Naive thymus-derived CD4-positive, alpha-beta T cell (primary cell): ENCODE data around the gene ICAM5. TPM values are rescaled to one million over a fixed set of nuclear protein-coding genes. Genes with fewer than 3 reads are reported as not detected.

Experiments used
- ATAC-seq: fragments of 150-1000 bp; cut with Tn5 transposase; 2 replicates; pipeline ENCODE4 v1.10.0; 2021; ENCODE audit warnings: mild to moderate bottlenecking, moderate library complexity
- CTCF ChIA-PET: fragments of 350-600 bp; sonication (Branson Sonifier 250); formaldehyde crosslinking; loops from one replicate; lab custom pipeline; 2021; ENCODE audit warnings: antibody characterized with exemption; lab: Charles Lee
- POLR2A ChIA-PET: fragments of 350-600 bp; sonication (Branson Sonifier 250); formaldehyde crosslinking; loops from one replicate; lab custom pipeline; 2021; ENCODE audit warnings: antibody characterized with exemption, inconsistent platforms; lab: Charles Lee
- DNase-seq, 9 donors: peaks; one replicate each; pipeline versions ENCODE4 v3.0.0 to v3.0.0-alpha.2; 2020 to 2022; ENCODE audit warnings: mixed read lengths in 1 of 9
- H3K27ac ChIP-seq: one replicate; pipeline ENCODE4 v1.7.0; 2013; ENCODE audit warnings: mild to moderate bottlenecking, low read depth, low read length, moderate library complexity
- H3K27me3 ChIP-seq, 2 donors: one replicate each; pipeline ENCODE4 v1.7.0; 2013; ENCODE audit warnings: low read length in 2 of 2, mild to moderate bottlenecking in 2 of 2, moderate library complexity in 2 of 2; ENCODE audit not compliant: control insufficient read depth in 2 of 2, insufficient read depth in 2 of 2
- H3K36me3 ChIP-seq, 3 experiments: 1 replicate in 2 of 3; 2 replicates in 1 of 3; pipeline ENCODE4 v1.7.0; 2013; ENCODE audit warnings: low read length in 3 of 3, mild to moderate bottlenecking in 3 of 3, moderate library complexity in 1 of 3; ENCODE audit not compliant: insufficient read depth in 3 of 3, control insufficient read depth in 2 of 3
- H3K4me1 ChIP-seq, 2 donors: one replicate each; pipeline ENCODE4 v1.7.0; 2013; ENCODE audit warnings: low read length in 2 of 2, mild to moderate bottlenecking in 2 of 2, moderate library complexity in 1 of 2; ENCODE audit not compliant: control insufficient read depth in 2 of 2, insufficient read depth in 2 of 2
- H3K4me3 ChIP-seq: 2 replicates; pipeline ENCODE4 v1.7.0; 2013; ENCODE audit warnings: mild to moderate bottlenecking, low read length
- H3K9me3 ChIP-seq, 3 experiments: 1 replicate in 2 of 3; 2 replicates in 1 of 3; pipeline ENCODE4 v1.7.0; 2013; ENCODE audit warnings: low read length in 3 of 3; ENCODE audit not compliant: control insufficient read depth in 2 of 3
- H3K27ac Mint-ChIP-seq, 9 donors: one replicate each; pipeline ENCODE4 v1.8.0; 2020 to 2022; ENCODE audit warnings: mixed read lengths in 9 of 9, mild to moderate bottlenecking in 8 of 9, moderate library complexity in 5 of 9, inconsistent platforms in 2 of 9
- H3K27me3 Mint-ChIP-seq, 5 donors: one replicate each; pipeline ENCODE4 v1.8.0; 2021 to 2022; ENCODE audit warnings: mixed read lengths in 5 of 5, mild to moderate bottlenecking in 1 of 5
- H3K36me3 Mint-ChIP-seq, 5 donors: one replicate each; pipeline ENCODE4 v1.8.0; 2020 to 2022; ENCODE audit warnings: mixed read lengths in 5 of 5, mild to moderate bottlenecking in 3 of 5, inconsistent platforms in 1 of 5
- H3K4me1 Mint-ChIP-seq, 7 donors: one replicate each; pipeline ENCODE4 v1.8.0; 2020 to 2022; ENCODE audit warnings: mixed read lengths in 7 of 7, mild to moderate bottlenecking in 3 of 7, inconsistent platforms in 1 of 7
- H3K4me3 Mint-ChIP-seq, 10 donors: one replicate each; pipeline ENCODE4 v1.8.0; 2020 to 2022; ENCODE audit warnings: mild to moderate bottlenecking in 10 of 10, mixed read lengths in 10 of 10, moderate library complexity in 6 of 10, inconsistent platforms in 2 of 10
- H3K9me3 Mint-ChIP-seq, 11 donors: one replicate each; pipeline ENCODE4 v1.8.0; 2020 to 2022; ENCODE audit warnings: mixed read lengths in 11 of 11, mild to moderate bottlenecking in 4 of 11, inconsistent platforms in 1 of 11, moderate library complexity in 1 of 11
- intact Hi-C, 2 donors: fragments of 100-400 bp; cut with micrococcal nuclease; formaldehyde crosslinking; loops; one replicate each; pipeline ENCODE4 v1.15.1; 2023
- polyA plus RNA-seq, 2 donors: library from polyadenylated mRNA; unstranded; fragments of 300-500 nt; fragmentation: Illumina TruSeq; gene quantifications; one replicate each; pipeline ENCODE4 v1.2.3, GENCODE V29; 2021
- total RNA-seq, 6 experiments: library from RNA in 5 of 6; stranded (reverse) in 5 of 6; gene quantifications; 1 replicate in 5 of 6; 2 replicates in 1 of 6; pipeline ENCODE4 v1.2.3 and lab custom pipeline; 2021 to 2026

ICAM5 gene
- total and polyA plus RNA-seq, 7 experiments from 2014 or later = 0.46 to 2.4 (median 0.48) TPM; not detected in 4

DNA sequence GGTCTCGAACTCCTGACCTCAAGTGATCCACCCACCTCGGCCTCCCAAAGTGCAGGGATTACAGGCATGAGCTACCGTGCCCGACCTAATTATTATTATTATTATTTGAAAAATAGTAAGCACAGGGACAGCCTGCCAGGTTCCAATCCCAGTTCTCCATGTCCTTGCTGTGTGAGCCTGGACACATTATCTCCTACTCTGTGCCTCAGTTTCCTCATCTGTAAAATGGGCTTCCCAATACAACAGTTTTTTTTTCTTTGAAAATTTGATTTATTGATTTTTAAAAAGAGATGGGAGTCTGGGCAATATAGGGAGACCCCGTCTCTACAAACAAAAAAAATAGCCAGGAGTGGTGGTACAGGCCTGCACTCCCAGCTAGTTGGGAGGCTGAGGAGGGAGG is 16.6 kb downstream of the ICAM5 start:
- no peak overlapping the region for H3K4me3 ChIP-seq
- ChIA-PET POLR2A (interaction anchor here (0.6 to 1.1 kb wide), 2 partner anchors 9 kb away, joined by 3 to 4 read pairs; partner anchors contain the start of gene FDX2), CTCF (interaction anchor here (0.9 kb wide), 1 partner anchor 85 kb away, joined by 3 read pairs; no protein-coding TSS in a partner anchor)
- H3K36me3 Mint-ChIP-seq = peaks cover 0 to 11% (median 0%) of the 10 kb centered on the region in 5 donors
- intact Hi-C loops = no loop called here
- ATAC-seq = no peak
- H3K27me3 Mint-ChIP-seq = peaks cover 0 to 3% (median 0%) of the 10 kb centered on the region in 5 donors
- no peaks in the 10 kb centered on the region for H3K9me3 ChIP-seq
- H3K27me3 ChIP-seq = no peaks in the 10 kb centered on the region
- H3K4me3 Mint-ChIP-seq = no peak overlapping the region
- H3K27ac ChIP-seq = no peak overlapping the region
- no peak overlapping the region for H3K27ac Mint-ChIP-seq
- no peak for DNase-seq
- H3K4me1 Mint-ChIP-seq = peaks cover 0 to 4% (median 0%) of the 10 kb centered on the region in 7 donors
- H3K36me3 ChIP-seq = peaks cover 0 to 12% (median 0%) of the 10 kb centered on the region in 3 experiments
- peaks cover 0 to 2% (median 0%) of the 10 kb centered on the region in 11 donors for H3K9me3 Mint-ChIP-seq
- no peaks in the 10 kb centered on the region for H3K4me1 ChIP-seq

DNA sequence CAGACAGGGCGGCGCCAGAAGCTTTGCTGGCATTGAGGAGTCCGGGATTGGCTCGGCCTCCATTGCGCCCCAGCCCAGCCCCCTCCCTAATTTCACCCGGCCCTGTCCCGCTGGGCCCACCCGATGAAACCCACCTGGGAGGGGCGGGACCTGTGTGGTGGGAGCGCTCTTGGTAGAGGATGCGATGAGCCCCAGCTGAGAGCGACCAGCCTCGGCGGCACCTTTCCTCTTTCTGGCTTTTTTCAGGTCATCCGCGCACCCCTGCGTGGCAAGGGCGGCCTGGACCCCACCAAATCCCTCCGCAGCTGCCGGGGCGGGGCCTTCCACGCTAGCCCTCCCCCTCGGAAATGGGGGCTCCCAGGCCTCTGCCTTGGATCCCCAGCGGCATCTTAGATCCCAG is 19.7 kb downstream of the ICAM5 start, which contains the start of gene ZGLP1:
ZGLP1 (minus strand) TSS at position 393 of the 400 bp plus-strand sequence.
- POLR2A ChIA-PET = no interaction called here
- H3K27ac Mint-ChIP-seq = peak within 1 kb of the TSS in 1 of 9 donors; percentile 30
- H3K36me3 Mint-ChIP-seq = peaks cover 0 to 10% (median 3%) of the 10 kb centered on the region in 5 donors
- H3K4me1 Mint-ChIP-seq = peaks cover 0 to 4% (median 3%) of the 10 kb centered on the region in 7 donors
- no peak within 1 kb of the TSS for H3K4me3 Mint-ChIP-seq
- Histone ChIP-seq H3K4me1 (no peaks in the 10 kb centered on the region), H3K9me3 (no peaks in the 10 kb centered on the region), H3K27ac (no peak within 1 kb of the TSS), H3K27me3 (no peaks in the 10 kb centered on the region), H3K36me3 (peaks cover 0 to 12% (median 0%) of the 10 kb centered on the region in 3 experiments), H3K4me3 (no peak within 1 kb of the TSS)
- intact Hi-C loops = no loop called here
- no peak for ATAC-seq
- CTCF ChIA-PET = no interaction called here
- H3K9me3 Mint-ChIP-seq = peaks cover 0 to 3% (median 0%) of the 10 kb centered on the region in 11 donors
- H3K27me3 Mint-ChIP-seq = no peaks in the 10 kb centered on the region
- no peak for DNase-seq

DNA sequence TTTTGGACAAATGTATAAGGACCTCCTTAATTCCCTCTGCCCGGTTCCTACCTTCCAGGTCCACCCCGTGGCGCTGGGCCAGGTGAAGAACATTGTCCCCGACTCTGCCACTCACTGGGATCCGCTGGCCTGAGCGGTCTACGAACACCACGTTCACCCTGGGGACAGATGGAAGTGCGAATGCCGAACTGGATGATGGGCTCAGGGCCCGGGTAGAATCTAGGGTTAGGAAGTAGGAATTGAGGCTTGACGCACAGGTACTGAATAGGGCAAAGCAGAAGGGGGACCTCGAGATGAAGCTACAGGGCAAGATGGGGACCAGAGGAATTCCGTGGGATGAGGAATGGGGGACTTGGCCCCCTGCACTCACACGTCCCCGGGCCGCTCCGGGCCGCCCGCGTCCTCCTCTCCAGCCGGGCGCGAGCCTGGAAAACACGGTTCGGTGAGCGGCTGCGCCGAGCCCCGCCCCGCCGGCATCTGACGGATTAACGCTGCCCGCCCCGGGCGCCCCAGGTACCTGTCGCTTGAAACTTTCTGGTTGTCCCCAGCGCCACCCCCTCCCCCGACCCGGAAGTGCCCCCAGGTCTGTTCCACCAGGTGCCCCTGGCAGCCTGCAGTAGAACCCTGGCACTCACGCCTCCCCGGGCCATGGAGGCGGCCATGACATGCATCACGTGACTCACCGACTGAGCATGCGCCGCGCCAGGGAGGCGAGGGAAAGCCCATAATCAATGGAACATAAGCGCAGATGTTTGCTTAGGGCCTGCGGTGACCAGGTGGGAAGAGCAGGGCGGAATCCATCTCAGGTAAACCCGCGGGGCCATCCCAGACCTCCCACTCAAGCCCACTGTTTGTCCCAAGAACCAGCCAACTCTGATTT is 25.8 kb downstream of the ICAM5 start, which contains the start of gene FDX2:
FDX2 (minus strand) TSS at position 681 of the 880 bp plus-strand sequence; CDS start at position 662, 19 bp downstream.
- Mint-ChIP-seq H3K9me3 (peaks cover 0 to 5% (median 0%) of the 10 kb centered on the region in 11 donors), H3K36me3 (peaks cover 0 to 11% (median 8%) of the 10 kb centered on the region in 5 donors), H3K4me3 (peak within 1 kb of the TSS; percentile 87 to 94 (median 90)), H3K27me3 (no peaks in the 10 kb centered on the region), H3K4me1 (peaks cover 13 to 23% (median 16%) of the 10 kb centered on the region in 7 donors), H3K27ac (peak within 1 kb of the TSS; percentile 35 to 95 (median 86))
- H3K36me3 ChIP-seq = peaks cover 3 to 52% (median 7%) of the 10 kb centered on the region in 3 experiments
- intact Hi-C loops = loop anchor here (1.0 to 2.0 kb wide), 5 partner anchors 17 to 74 kb away; partner anchors contain the start of genes RAVER1 (in 2 of the 2) and TYK2 (in 1 of the 2)
- ATAC-seq (peak; percentile 92), DNase-seq (peak; percentile 77 to 94 (median 86))
- H3K9me3 ChIP-seq = no peaks in the 10 kb centered on the region
- peaks cover 6 to 13% of the 10 kb centered on the region in 2 donors for H3K4me1 ChIP-seq
- ChIA-PET POLR2A (interaction anchor here (0.8 to 2.1 kb wide), 5 partner anchors 8 to 65 kb away, joined by 3 to 8 read pairs (median 3); partner anchors contain the start of genes ICAM1, ICAM5, RAVER1 and TYK2), CTCF (interaction anchor here (1.5 kb wide), 1 partner anchor 46 kb away, joined by 4 read pairs; no protein-coding TSS in a partner anchor)
- peak within 1 kb of the TSS; percentile 86 for H3K4me3 ChIP-seq
- no peaks in the 10 kb centered on the region for H3K27me3 ChIP-seq
- peak within 1 kb of the TSS; percentile 70 for H3K27ac ChIP-seq

DNA sequence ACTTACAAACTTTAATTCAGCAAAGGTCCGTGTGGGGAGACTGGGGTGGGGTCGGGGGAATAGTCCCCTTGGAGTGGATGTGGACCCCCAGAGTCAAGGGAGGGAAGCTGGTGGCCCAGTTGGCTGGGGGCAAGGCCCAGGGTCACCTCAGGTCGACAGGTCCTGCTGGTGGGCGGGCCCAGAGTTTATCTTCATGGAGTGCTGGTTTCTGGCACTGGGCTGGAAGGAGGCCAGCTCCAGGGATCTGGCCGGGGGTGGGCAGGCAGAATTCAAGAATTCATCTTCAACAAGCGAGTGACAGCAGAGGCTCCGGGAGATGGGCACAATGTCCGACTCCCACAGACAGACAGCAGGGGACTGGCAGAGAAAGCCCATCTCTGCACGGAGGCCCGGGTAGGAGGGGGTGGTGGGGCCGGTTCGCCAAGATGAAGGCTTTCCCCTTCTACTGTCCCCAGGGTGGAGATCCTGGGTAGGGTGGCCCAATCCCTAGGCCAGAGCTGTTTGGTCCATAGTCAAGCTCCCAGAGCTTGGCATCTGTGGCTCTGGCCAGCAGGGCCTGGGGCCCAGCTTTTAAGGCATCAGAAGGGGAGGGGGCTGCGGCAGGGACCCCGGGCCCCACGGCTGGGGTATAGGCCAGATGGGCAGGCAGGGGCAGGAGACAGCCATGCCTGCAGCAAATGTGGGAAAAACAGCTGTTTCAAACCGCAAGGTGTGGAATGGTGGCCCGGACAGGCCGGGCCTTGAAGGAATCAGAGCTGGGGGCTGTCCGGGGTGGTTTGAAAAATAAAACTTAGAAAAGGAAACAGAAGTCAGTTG is 26.7 kb downstream of the ICAM5 start:
- H3K4me1 Mint-ChIP-seq = peaks cover 13 to 23% (median 16%) of the 10 kb centered on the region in 7 donors
- no peaks in the 10 kb centered on the region for H3K27me3 ChIP-seq
- H3K36me3 ChIP-seq = peaks cover 3 to 55% (median 7%) of the 10 kb centered on the region in 3 experiments
- peak overlapping the region; percentile 70 for H3K27ac ChIP-seq
- no peak for DNase-seq
- H3K4me3 ChIP-seq = peak overlapping the region; percentile 86
- no peaks in the 10 kb centered on the region for H3K9me3 ChIP-seq
- no peak for ATAC-seq
- intact Hi-C loops = loop anchor here (2.0 kb wide), 2 partner anchors 16 to 64 kb away; partner anchors contain the start of genes RAVER1 (in 1 of the 2) and TYK2 (in 1 of the 2)
- peaks cover 0 to 11% (median 8%) of the 10 kb centered on the region in 5 donors for H3K36me3 Mint-ChIP-seq
- ChIA-PET CTCF (interaction anchor here (1.2 kb wide), 1 partner anchor 27 kb away, joined by 3 read pairs; the partner anchor contains the start of gene ICAM5), POLR2A (interaction anchor here (0.8 to 1.4 kb wide), 3 partner anchors 20 to 64 kb away, joined by 3 to 6 read pairs (median 5); partner anchors contain the start of genes ICAM1 and TYK2)
- H3K9me3 Mint-ChIP-seq = peaks cover 0 to 3% (median 0%) of the 10 kb centered on the region in 11 donors
- H3K4me1 ChIP-seq = peaks cover 6 to 13% of the 10 kb centered on the region in 2 donors
- H3K27ac Mint-ChIP-seq = peak overlapping the region; percentile 35 to 95 (median 81)
- H3K4me3 Mint-ChIP-seq = peak overlapping the region; percentile 66 to 94 (median 90)
- H3K27me3 Mint-ChIP-seq = no peaks in the 10 kb centered on the region

DNA sequence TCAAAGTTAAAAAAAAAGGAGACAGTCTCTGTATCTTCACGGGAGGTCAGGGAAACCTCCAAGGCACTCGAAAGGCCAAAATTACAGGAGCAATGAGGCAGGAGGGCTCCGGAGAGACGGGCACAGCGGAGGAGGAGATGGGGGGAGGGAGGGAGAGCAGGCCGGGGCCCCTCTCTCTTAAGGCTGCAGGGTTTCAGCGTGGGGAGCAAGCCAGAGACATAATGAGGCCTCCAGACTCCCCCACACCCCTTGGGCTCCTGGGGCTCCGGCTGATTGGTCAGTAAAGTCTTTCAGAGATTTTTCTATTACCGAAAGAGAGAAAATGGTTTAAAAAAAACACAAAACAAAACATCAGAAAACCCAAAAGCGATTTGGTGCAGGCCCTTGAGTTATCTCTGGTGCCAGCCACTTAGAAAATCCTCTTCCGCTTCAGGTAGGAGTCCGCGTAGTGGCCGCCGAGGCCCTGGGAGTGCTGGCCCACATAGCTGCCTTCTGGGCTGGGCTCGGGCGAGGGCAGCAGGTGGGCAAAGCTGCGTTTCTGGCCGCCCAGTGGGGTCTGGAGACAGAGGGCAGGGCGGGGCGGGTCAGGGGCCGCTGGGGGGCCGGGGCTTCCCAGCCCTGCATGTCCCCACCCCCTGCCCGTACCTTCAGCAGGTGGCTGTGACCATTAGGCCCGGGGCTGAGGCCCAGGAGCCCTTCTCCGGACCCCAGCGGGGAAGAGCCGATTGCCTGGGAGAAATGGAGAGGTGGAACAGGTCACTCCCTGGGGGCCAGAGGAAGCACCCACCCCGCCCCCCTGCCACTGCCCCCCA is 27.5 kb downstream of the ICAM5 start:
- peak overlapping the region in 4 of 10 donors; percentile 4 to 53 (median 12) for H3K4me3 Mint-ChIP-seq
- CTCF ChIA-PET = interaction anchor here (1.2 kb wide), 1 partner anchor 28 kb away, joined by 3 read pairs; the partner anchor contains the start of gene ICAM5
- intact Hi-C loops = loop anchor here (2.0 kb wide), 2 partner anchors 16 to 64 kb away; partner anchors contain the start of genes RAVER1 (in 1 of the 2) and TYK2 (in 1 of the 2)

More for the DNA sequence above, 27.5 kb downstream of the ICAM5 start:
- Mint-ChIP-seq H3K9me3 (peaks cover 0 to 3% (median 0%) of the 10 kb centered on the region in 11 donors), H3K4me1 (peaks cover 13 to 27% (median 16%) of the 10 kb centered on the region in 7 donors), H3K27me3 (no peaks in the 10 kb centered on the region), H3K36me3 (peaks cover 5 to 16% (median 13%) of the 10 kb centered on the region in 5 donors), H3K27ac (peak overlapping the region in 2 of 9 donors; percentile 25 to 30)
- ATAC-seq (no peak), DNase-seq (no peak)
- Histone ChIP-seq H3K9me3 (no peaks in the 10 kb centered on the region), H3K27ac (no peak overlapping the region), H3K4me1 (peaks cover 6 to 13% of the 10 kb centered on the region in 2 donors), H3K27me3 (no peaks in the 10 kb centered on the region), H3K36me3 (peaks cover 3 to 63% (median 7%) of the 10 kb centered on the region in 3 experiments), H3K4me3 (no peak overlapping the region)
- POLR2A ChIA-PET = interaction anchor here (1.2 kb wide), 1 partner anchor 19 kb away, joined by 6 read pairs; no protein-coding TSS in a partner anchor
